Stomach (tissue), 9 donors: ENCODE measurements around the gene PGM5. TPM values are rescaled to one million over a fixed set of nuclear protein-coding genes. Genes with fewer than 3 reads are reported as not detected.

ENCODE experiments used
- DNase-seq, 2 donors: peaks; one replicate each; pipeline versions ENCODE4 v3.0.0 to v3.0.0-alpha.2; 2013 to 2019
- H3K27ac ChIP-seq, 5 donors: fragments of 200-600 bp in 4 of 5; sonication (generic) in 4 of 5; one replicate each; pipeline ENCODE4 v1.5.1; 2013 to 2019; ENCODE audit warnings: mild to moderate bottlenecking in 1 of 5, moderate library complexity in 1 of 5
- H3K27me3 ChIP-seq, 3 donors: fragments of 200-600 bp; sonication (generic); one replicate each; pipeline ENCODE4 v1.5.1; 2017 to 2019; ENCODE audit warnings: mixed run types in 1 of 3
- H3K36me3 ChIP-seq, 4 donors: fragments of 200-600 bp; sonication (generic); 1 replicate in 3 of 4; 2 replicates in 1 of 4; pipeline ENCODE4 v1.5.1; 2016 to 2019
- H3K4me1 ChIP-seq, 4 donors: fragments of 200-600 bp; sonication (generic); one replicate each; pipeline ENCODE4 v1.5.1; 2016 to 2019
- H3K4me3 ChIP-seq, 4 donors: fragments of 200-600 bp; sonication (generic) in 3 of 4; one replicate each; pipeline ENCODE4 v1.5.1; 2016 to 2019; ENCODE audit warnings: mild to moderate bottlenecking in 1 of 4
- H3K9me3 ChIP-seq, 4 donors: fragments of 200-600 bp; sonication (generic); one replicate each; pipeline ENCODE4 v1.5.1; 2016 to 2019
- EP300 ChIP-seq: sonication (generic); formaldehyde crosslinking; IDR thresholded peaks from one replicate; pipeline ENCODE4 v1.6.1; 2017; ENCODE audit warnings: antibody characterized with exemption
- POLR2A ChIP-seq, 4 donors: fragments of 450-650 bp; IDR thresholded peaks; one replicate each; pipeline ENCODE4 v1.6.1; 2016; ENCODE audit warnings: antibody characterized with exemption in 4 of 4, control low read depth in 2 of 4, mild to moderate bottlenecking in 1 of 4, moderate library complexity in 1 of 4
- POLR2AphosphoS5 ChIP-seq, 3 donors: sonication (generic); formaldehyde crosslinking; IDR thresholded peaks; one replicate each; pipeline ENCODE4 v1.6.1; 2016; ENCODE audit warnings: antibody characterized with exemption in 3 of 3
- WGBS, 5 donors: extraction: QIAGEN DNeasy Blood & Tissue Kit in 3 of 5; methylation state at CpG; one replicate each; pipeline versions ENCODE4 v1.1.5 to v1.1.7; 2013 to 2018; 5-methylcytosine and 5-hydroxymethylcytosine counted together
- intact Hi-C: fragments of 100-400 bp; cut with DNase I; formaldehyde crosslinking; loops from one replicate; pipeline ENCODE4 v1.15.1; 2023; ENCODE audit warnings: low total_unique reads
- polyA plus RNA-seq, 3 donors: library from polyadenylated mRNA; stranded (reverse); fragments of 200-250 nt; gene quantifications; one replicate each; pipeline ENCODE4 v1.2.3, GENCODE V29; 2013
- total RNA-seq, 5 donors: library from RNA; depleted of rRNA; stranded (reverse); fragments of >200 nt; gene quantifications; one replicate each; pipeline versions ENCODE4 v1.1.0 to v1.2.3, GENCODE V29; 2014 to 2016
- TF ChIP-seq, protein P1 (sequence below), 7 experiments: fragments of 450-650 bp in 4 of 7; fragments of 200-600 bp in 3 of 7; sonication (generic) in 3 of 7; IDR thresholded peaks; one replicate each; pipeline ENCODE4 v1.5.1; 2016 to 2019; ENCODE audit warnings: antibody characterized with exemption in 7 of 7, control low read depth in 2 of 7, mild to moderate bottlenecking in 1 of 7
- donor health status: healthy with polysubstance abuse.
- donor health status: Bipolar disorder and iron deficiency.
- donor health status: healthy.

PGM5 gene
- total and polyA plus RNA-seq, 8 donors, result 10.6 to 145 (median 62.2) TPM

DNA sequence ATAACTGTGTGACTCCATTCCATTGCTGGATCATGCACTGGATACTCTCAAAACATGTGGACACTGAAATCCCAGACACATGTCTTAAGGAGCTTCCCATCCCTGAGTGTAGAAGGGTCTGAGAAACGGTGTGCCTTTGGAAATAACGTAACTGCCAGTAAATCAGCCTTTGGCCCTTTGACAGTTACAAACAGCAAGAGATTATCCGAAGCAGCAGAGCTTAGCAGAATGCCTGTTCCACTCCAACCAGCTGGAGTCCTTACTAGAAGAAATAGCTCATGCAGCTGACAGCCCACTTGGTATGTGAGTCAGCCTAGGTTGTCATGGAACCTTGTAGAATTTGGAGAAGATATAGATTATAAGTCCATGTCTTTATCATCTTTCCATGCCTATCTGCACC, 177.3 kb downstream of the PGM5 start:
- H3K4me1 ChIP-seq, result peaks cover 0 to 40% (median 12%) of the 10 kb centered on the region in 4 donors
- WGBS, 5 donors, result 54 to 84% (median 73%) methylated on average over 3 of the region's 3 CpGs
- H3K9me3 ChIP-seq, result no peaks in the 10 kb centered on the region
- H3K27me3 ChIP-seq, result no peaks in the 10 kb centered on the region
- TF ChIP-seq POLR2AphosphoS5 (IDR thresholded peaks at IDR 0.05), result peak in 2 of 3 donors; percentile 41 to 47
- TF ChIP-seq EP300, result no peak
- no peak for TF ChIP-seq POLR2A (IDR thresholded peaks at IDR 0.05)
- TF ChIP-seq, protein P1, sequence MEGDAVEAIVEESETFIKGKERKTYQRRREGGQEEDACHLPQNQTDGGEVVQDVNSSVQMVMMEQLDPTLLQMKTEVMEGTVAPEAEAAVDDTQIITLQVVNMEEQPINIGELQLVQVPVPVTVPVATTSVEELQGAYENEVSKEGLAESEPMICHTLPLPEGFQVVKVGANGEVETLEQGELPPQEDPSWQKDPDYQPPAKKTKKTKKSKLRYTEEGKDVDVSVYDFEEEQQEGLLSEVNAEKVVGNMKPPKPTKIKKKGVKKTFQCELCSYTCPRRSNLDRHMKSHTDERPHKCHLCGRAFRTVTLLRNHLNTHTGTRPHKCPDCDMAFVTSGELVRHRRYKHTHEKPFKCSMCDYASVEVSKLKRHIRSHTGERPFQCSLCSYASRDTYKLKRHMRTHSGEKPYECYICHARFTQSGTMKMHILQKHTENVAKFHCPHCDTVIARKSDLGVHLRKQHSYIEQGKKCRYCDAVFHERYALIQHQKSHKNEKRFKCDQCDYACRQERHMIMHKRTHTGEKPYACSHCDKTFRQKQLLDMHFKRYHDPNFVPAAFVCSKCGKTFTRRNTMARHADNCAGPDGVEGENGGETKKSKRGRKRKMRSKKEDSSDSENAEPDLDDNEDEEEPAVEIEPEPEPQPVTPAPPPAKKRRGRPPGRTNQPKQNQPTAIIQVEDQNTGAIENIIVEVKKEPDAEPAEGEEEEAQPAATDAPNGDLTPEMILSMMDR (IDR thresholded peaks at IDR 0.05), result no peak
- H3K4me3 ChIP-seq, result no peak overlapping the region
- peaks cover 0 to 24% (median 7%) of the 10 kb centered on the region in 4 donors for H3K36me3 ChIP-seq
- intact Hi-C loops, result no loop called here
- peak overlapping the region in 2 of 5 donors; percentile 34 to 63 for H3K27ac ChIP-seq
- DNase-seq, result peak in 1 of 2 donors; percentile 22

DNA sequence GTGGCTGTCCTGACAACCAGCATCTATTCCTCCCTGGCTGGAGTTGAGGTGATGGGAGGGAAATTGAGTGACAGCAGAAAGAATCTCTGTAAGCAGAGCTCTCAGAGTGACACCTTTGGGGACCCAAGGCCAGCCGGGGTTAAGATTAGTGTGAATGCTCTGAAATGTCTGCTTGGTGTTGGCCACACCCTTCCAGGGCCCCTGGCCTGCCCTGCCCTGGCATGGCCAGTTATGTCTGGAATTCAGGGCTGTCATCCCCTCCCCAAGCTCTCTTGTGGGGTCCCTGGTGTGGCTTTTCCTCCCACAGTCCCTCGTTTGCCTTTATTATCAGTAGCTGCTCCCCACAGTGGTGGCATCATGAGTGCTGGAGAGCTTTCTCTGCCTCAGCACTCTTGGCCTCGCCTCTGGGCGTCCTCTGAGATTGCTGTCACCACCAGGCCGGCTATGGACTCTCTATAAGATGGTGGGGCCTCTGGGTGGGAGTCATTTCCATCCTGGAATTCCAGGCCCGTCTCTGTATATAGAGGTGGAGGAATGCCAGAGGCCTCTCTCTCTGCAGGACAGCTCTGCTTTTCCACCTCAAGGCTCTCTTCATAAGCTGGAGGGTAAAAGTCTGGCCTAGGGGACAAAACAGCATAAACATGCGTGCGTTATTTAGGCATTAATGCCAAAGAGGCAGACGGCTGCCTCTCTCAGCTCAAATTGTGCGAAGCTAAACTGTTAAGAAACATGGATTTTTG, 180.6 kb downstream of the PGM5 start:
- Histone ChIP-seq H3K4me1 (peaks cover 11 to 38% (median 20%) of the 10 kb centered on the region in 4 donors), H3K27ac (peak overlapping the region in 3 of 5 donors; percentile 26 to 74 (median 64)), H3K9me3 (no peaks in the 10 kb centered on the region), H3K27me3 (no peaks in the 10 kb centered on the region), H3K36me3 (no peaks in the 10 kb centered on the region), H3K4me3 (no peak overlapping the region)
- intact Hi-C loops, result no loop called here
- no peak for DNase-seq
- 71 to 81% (median 79%) methylated on average over 10 of the region's 10 CpGs for whole genome bisulfite sequencing, 5 donors
- TF ChIP-seq EP300, result no peak
- no peak for TF ChIP-seq POLR2AphosphoS5 (IDR thresholded peaks at IDR 0.05)
- TF ChIP-seq POLR2A (IDR thresholded peaks at IDR 0.05), result no peak
- TF ChIP-seq, protein P1 (IDR thresholded peaks at IDR 0.05), result no peak

DNA sequence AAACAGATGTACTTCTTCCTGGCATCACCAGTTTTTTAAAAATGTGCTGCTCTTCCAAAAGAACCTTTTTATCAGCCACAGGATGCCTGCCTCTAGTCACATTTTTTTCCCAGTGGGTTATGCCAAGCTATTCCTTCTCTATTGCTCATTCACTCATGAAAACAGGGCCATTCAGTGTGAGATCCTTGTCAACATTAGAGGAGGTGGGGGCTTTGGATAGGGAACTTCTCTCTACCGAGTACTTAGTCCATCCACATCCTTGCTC, 181.1 kb downstream of the PGM5 start:
- Histone ChIP-seq H3K36me3 (no peaks in the 10 kb centered on the region), H3K4me3 (no peak overlapping the region), H3K27me3 (no peaks in the 10 kb centered on the region), H3K4me1 (peaks cover 11 to 40% (median 21%) of the 10 kb centered on the region in 4 donors), H3K27ac (peak overlapping the region in 3 of 5 donors; percentile 26 to 74 (median 64)), H3K9me3 (no peaks in the 10 kb centered on the region)
- 58 to 83% (median 76%) methylated on average over 1 of the region's 1 CpG for WGBS, 5 donors
- no peak for DNase-seq
- TF ChIP-seq POLR2A (IDR thresholded peaks at IDR 0.05), result no peak
- TF ChIP-seq, protein P1 (IDR thresholded peaks at IDR 0.05), result no peak
- TF ChIP-seq POLR2AphosphoS5 (IDR thresholded peaks at IDR 0.05), result no peak
- TF ChIP-seq EP300, result no peak
- intact Hi-C loops, result no loop called here

GRCh38 chr9:68538200-68538599, 181.8 kb downstream of the PGM5 start:
- Histone ChIP-seq H3K27me3 (no peaks in the 10 kb centered on the region), H3K36me3 (no peaks in the 10 kb centered on the region), H3K4me3 (no peak overlapping the region), H3K27ac (peak overlapping the region in 2 of 5 donors; percentile 64 to 74), H3K9me3 (no peaks in the 10 kb centered on the region), H3K4me1 (peaks cover 11 to 37% (median 21%) of the 10 kb centered on the region in 4 donors)
- intact Hi-C loops, result no loop called here
- TF ChIP-seq EP300 (no peak), POLR2AphosphoS5 (IDR thresholded peaks at IDR 0.05) (peak in 2 of 3 donors; percentile 38 to 76)
- DNase-seq, result no peak
- WGBS, 5 donors, result 64 to 83% (median 76%) methylated on average over 3 of the region's 3 CpGs
